ENCODE results near the gene SENP1. TPM values are rescaled to one million over a fixed set of nuclear protein-coding genes. Genes with fewer than 3 reads are reported as not detected.

The SENP1 gene
- total RNA-seq, 1 donor from 2014 or later: 39.1 TPM

GRCh38 chr12:48003226-48004052 is 102.4 kb downstream of the SENP1 start:
- DNase-seq (ENCODE audit: low spot score in 2 of 2) (peak in 1 of 2 donors; percentile 31), FAIRE-seq (no peak)

- FAIRE-seq (no peak), DNase-seq (ENCODE audit: low spot score in 2 of 2) (peak in 1 of 2 donors; percentile 21)
These were observed 103.1 kb downstream of the SENP1 start for GRCh38 chr12:48002773-48003218.

GRCh38 chr12:48002414-48002730 is 103.5 kb downstream of the SENP1 start:
- DNase-seq (ENCODE audit: low spot score in 2 of 2): peak in 1 of 2 donors; percentile 25
- FAIRE-seq: no peak

GRCh38 chr12:48001505-48002413 is 104.1 kb downstream of the SENP1 start:
- DNase-seq (ENCODE audit: low spot score in 2 of 2) (peak; percentile 56 to 58), FAIRE-seq (no peak)

- FAIRE-seq (no peak), DNase-seq (ENCODE audit: low spot score in 2 of 2) (no peak)
These were observed 104.9 kb downstream of the SENP1 start for GRCh38 chr12:48000878-48001504.

- FAIRE-seq: no peak
These were observed 106.1 kb downstream of the SENP1 start for GRCh38 chr12:47999816-48000215.

GRCh38 chr12:47997321-47997720 is 108.6 kb downstream of the SENP1 start:
- DNase-seq (ENCODE audit: low spot score in 2 of 2) (no peak), FAIRE-seq (no peak)

More at GRCh38 chr12:47999816-48000215, 106.1 kb downstream of the SENP1 start:
- no peak for DNase-seq (ENCODE audit: low spot score in 2 of 2)

- FAIRE-seq (no peak), DNase-seq (ENCODE audit: low spot score in 2 of 2) (peak; percentile 30 to 49)
These were observed 109.9 kb downstream of the SENP1 start for GRCh38 chr12:47995981-47996401.

GRCh38 chr12:47993491-47993890 is 112.4 kb downstream of the SENP1 start:
- FAIRE-seq (no peak), DNase-seq (ENCODE audit: low spot score in 2 of 2) (no peak)

Small RNAs within 50 kb of the gene (small RNA-seq; reads per million reads assigned to genes)
- gene MIR6505 (0.20 reads per million), gene RNU6-1203P (not detected)

Other genes starting within 250 kb of the SENP1 start
- not detected for gene VDR, start 201.1 kb downstream of the SENP1 start, total RNA-seq
- 59.1 TPM for gene TMEM106C, start 142.5 kb downstream of the SENP1 start, total RNA-seq
- gene COL2A1, start 101.6 kb downstream of the SENP1 start, total RNA-seq: 0.82 TPM
- 104 TPM for gene PFKM, start 13.3 kb upstream of the SENP1 start, total RNA-seq
- gene ASB8, start 51.4 kb upstream of the SENP1 start, total RNA-seq: 37.1 TPM
- gene CCDC184, start 77.6 kb upstream of the SENP1 start, total RNA-seq: 18.8 TPM
- not detected for gene OR10AD1, start 97.2 kb upstream of the SENP1 start, total RNA-seq
- gene ZNF641, start 244.8 kb upstream of the SENP1 start, total RNA-seq: 33.4 TPM

Data from frontal cortex (tissue), 4 donors.